CD4-positive, alpha-beta T cell treated with Interleukin-12 subunit alpha and Interleukin-12 subunit beta, for 1 hour (primary cell): ENCODE data around the gene CYTH1.

ENCODE experiments used
- DNase-seq: peaks from one replicate; pipeline ENCODE4 v3.0.0-alpha.2; 2020

CYTH1 gene

GRCh38 chr17:78734793-78735641 is 47.1 kb downstream of the CYTH1 start:
- no peak for DNase-seq

GRCh38 chr17:78732354-78732753 is 49.7 kb downstream of the CYTH1 start:
- DNase-seq = no peak

- no peak for DNase-seq
Measured at GRCh38 chr17:78731904-78732303, 50.2 kb downstream of the CYTH1 start.

GRCh38 chr17:78729641-78730040 is 52.4 kb downstream of the CYTH1 start:
- DNase-seq = no peak

- no peak for DNase-seq
Measured at GRCh38 chr17:78728495-78728894, 53.6 kb downstream of the CYTH1 start.

- DNase-seq = no peak
Measured at GRCh38 chr17:78727476-78728229, 54.4 kb downstream of the CYTH1 start.

- no peak for DNase-seq
Measured at GRCh38 chr17:78727057-78727456, 55.0 kb downstream of the CYTH1 start.

- DNase-seq = no peak
Measured at GRCh38 chr17:78726513-78726912, 55.6 kb downstream of the CYTH1 start.

- peak; percentile 53 for DNase-seq
Measured at GRCh38 chr17:78725448-78726021, 56.5 kb downstream of the CYTH1 start.

GRCh38 chr17:78724999-78725398 is 57.1 kb downstream of the CYTH1 start:
- DNase-seq = no peak

- DNase-seq = no peak
Measured at GRCh38 chr17:78724544-78724943, 57.5 kb downstream of the CYTH1 start.

GRCh38 chr17:78723957-78724356 is 58.1 kb downstream of the CYTH1 start:
- no peak for DNase-seq

GRCh38 chr17:78723001-78723796 is 58.9 kb downstream of the CYTH1 start:
- no peak for DNase-seq

- no peak for DNase-seq
Measured at GRCh38 chr17:78722246-78722761, 59.8 kb downstream of the CYTH1 start.

GRCh38 chr17:78719630-78720298 is 62.3 kb downstream of the CYTH1 start:
- DNase-seq = no peak

- no peak for DNase-seq
Measured at GRCh38 chr17:78718575-78719208, 63.4 kb downstream of the CYTH1 start.

- no peak for DNase-seq
Measured at GRCh38 chr17:78717431-78717980, 64.6 kb downstream of the CYTH1 start.

- peak; percentile 29 for DNase-seq
Measured at GRCh38 chr17:78716814-78717393, 65.2 kb downstream of the CYTH1 start.

GRCh38 chr17:78716292-78716691 is 65.8 kb downstream of the CYTH1 start:
- DNase-seq = no peak

- DNase-seq = no peak
Measured at GRCh38 chr17:78715876-78716275, 66.2 kb downstream of the CYTH1 start.
